GM12878 (cell line): Measurements from ENCODE around the gene GKN2. TPM values are rescaled to one million over a fixed set of nuclear protein-coding genes. Genes with fewer than 3 reads are reported as not detected.

Experiments
- ATAC-seq: fragments of 200-7000 bp; cut with Tn5 transposase; 3 replicates; pipeline ENCODE4 v1.9.1; 2020; ENCODE audit warnings: mild to moderate bottlenecking, moderate library complexity
- BruUV-seq: library from RNA; stranded (reverse); fragments of 400-500 nt; replicated peaks from 2 replicates; lab custom pipeline; 2021; lab: Mats Ljungman, UMichigan
- CTCF ChIA-PET: fragments of 300-600 bp; sonication (Branson Sonifier 250); formaldehyde crosslinking; extraction: SDS; loops from one replicate; lab custom pipeline; 2021; ENCODE audit warnings: inconsistent platforms; lab: Yijun Ruan, JAX
- POLR2A ChIA-PET: fragments of 350-600 bp; formaldehyde crosslinking; extraction: SDS; loops from one replicate; lab custom pipeline; 2021; ENCODE audit warnings: inconsistent platforms; lab: Charles Lee
- RAD21 ChIA-PET: fragments of 300-600 bp; sonication (Branson Sonifier 250); formaldehyde crosslinking; loops from one replicate; lab custom pipeline; 2023; ENCODE audit warnings: antibody characterized with exemption; ENCODE audit not compliant: unreplicated experiment; lab: Charles Lee
- SMC1A ChIA-PET: fragments of 300-600 bp; sonication (Branson Sonifier 250); formaldehyde crosslinking; loops from one replicate; lab custom pipeline; 2023; ENCODE audit not compliant: unreplicated experiment, uncharacterized antibody; lab: Charles Lee
- DNase-seq: peaks from one replicate; pipeline ENCODE4 v3.0.0-alpha.2; 2011; ENCODE audit warnings: low read depth, low spot score
- FAIRE-seq: peaks from 3 replicates; lab custom pipeline; 2011; peaks lifted over from hg19 to GRCh38; lab: Jason Lieb, UNC
- H2AFZ ChIP-seq: 2 replicates; pipeline ENCODE4 v1.6.0; 2011; ENCODE audit warnings: low read depth, low read length, control low read depth; ENCODE audit not compliant: control insufficient read depth
- H3K27ac ChIP-seq: 2 replicates; pipeline ENCODE4 v1.5.1; 2011; ENCODE audit warnings: control low read depth; ENCODE audit not compliant: control insufficient read depth, insufficient read depth
- H3K27me3 ChIP-seq, 2 experiments: replicated peaks in 1 of 2; 2 replicates each; pipeline versions ENCODE4 v1.6.0 to v1.6.1; 2011; ENCODE audit warnings: low read length in 1 of 2; ENCODE audit not compliant: control insufficient read depth in 2 of 2, insufficient read depth in 2 of 2
- H3K36me3 ChIP-seq, 2 experiments: 2 replicates each; pipeline ENCODE4 v1.5.1; 2011; ENCODE audit warnings: low read length in 1 of 2; ENCODE audit not compliant: control insufficient read depth in 2 of 2, insufficient read depth in 2 of 2
- H3K4me1 ChIP-seq: 2 replicates; pipeline ENCODE4 v1.6.1; 2011; ENCODE audit warnings: mild to moderate bottlenecking, low read length, moderate library complexity, mixed read lengths; ENCODE audit not compliant: control insufficient read depth, insufficient read depth
- H3K4me2 ChIP-seq: 2 replicates; pipeline ENCODE4 v1.6.0; 2011; ENCODE audit warnings: control low read depth; ENCODE audit not compliant: control insufficient read depth, insufficient read depth
- H3K4me3 ChIP-seq: fragments of 200-600 bp; sonication (generic); 2 replicates; pipeline ENCODE4 v1.5.1; 2016
- H3K79me2 ChIP-seq: 2 replicates; pipeline ENCODE4 v1.6.0; 2011; ENCODE audit warnings: low read length; ENCODE audit not compliant: control insufficient read depth, insufficient read depth
- H3K9ac ChIP-seq: 2 replicates; pipeline ENCODE4 v1.8.0; 2011; ENCODE audit warnings: low read length, control low read depth, mixed read lengths; ENCODE audit not compliant: control insufficient read depth, insufficient read depth
- H3K9me3 ChIP-seq: replicated peaks from 3 replicates; pipeline ENCODE4 v1.5.1; 2011; ENCODE audit warnings: mild to moderate bottlenecking, low read length; ENCODE audit not compliant: control insufficient read depth, insufficient read depth
- H4K20me1 ChIP-seq: 2 replicates; pipeline ENCODE4 v1.6.0; 2011; ENCODE audit not compliant: control insufficient read depth, insufficient read depth
- CBFB ChIP-seq: IDR thresholded peaks from 2 replicates; pipeline ENCODE4 v1.6.1; 2016; ENCODE audit warnings: antibody characterized with exemption, low read depth
- CREM ChIP-seq: IDR thresholded peaks from 2 replicates; pipeline ENCODE4 v1.6.1; 2014; ENCODE audit warnings: antibody characterized with exemption, low read depth
- ESRRA ChIP-seq: IDR thresholded peaks from 2 replicates; pipeline ENCODE4 v1.6.1; 2012; ENCODE audit warnings: mild to moderate bottlenecking, low read length, improper control_type of control experiment
- IKZF1 ChIP-seq: fragments of 450-650 bp; conservative IDR thresholded peaks from 2 replicates; pipeline ENCODE4 v1.6.1; 2017; ENCODE audit warnings: antibody characterized with exemption, mild to moderate bottlenecking
- MXI1 ChIP-seq: fragments of 150-350 bp; IDR thresholded peaks from 2 replicates; pipeline ENCODE4 v1.6.1; 2011; ENCODE audit warnings: low read depth, mild to moderate bottlenecking, inconsistent platforms, low read length, improper control_type of control experiment
- NFYA ChIP-seq: IDR thresholded peaks from 2 replicates; pipeline ENCODE4 v1.6.1; 2011; ENCODE audit warnings: low read depth, mild to moderate bottlenecking, low read length, improper control_type of control experiment, borderline replicate concordance
- NKRF ChIP-seq: fragments of 450-650 bp; conservative IDR thresholded peaks from 2 replicates; pipeline ENCODE4 v1.6.1; 2017; ENCODE audit warnings: mild to moderate bottlenecking, moderate library complexity
- NR2C2 ChIP-seq: IDR thresholded peaks from 2 replicates; pipeline ENCODE4 v1.6.1; 2011; ENCODE audit warnings: borderline replicate concordance, low read depth; ENCODE audit not compliant: control insufficient read depth, insufficient read length
- PML ChIP-seq: IDR thresholded peaks from 2 replicates; pipeline ENCODE4 v1.6.1; 2012; ENCODE audit warnings: low read length, inconsistent platforms
- RUNX3 ChIP-seq: IDR thresholded peaks from 2 replicates; pipeline ENCODE4 v1.6.1; 2012; ENCODE audit warnings: low read length, inconsistent platforms
- SPI1 ChIP-seq: IDR thresholded peaks from 2 replicates; pipeline ENCODE4 v1.6.1; 2011; ENCODE audit warnings: low read depth, mild to moderate bottlenecking, low read length, moderate library complexity, borderline replicate concordance; ENCODE audit not compliant: insufficient read depth
- TAF1 ChIP-seq: IDR thresholded peaks from 2 replicates; pipeline ENCODE4 v1.6.1; 2011; ENCODE audit warnings: mild to moderate bottlenecking, low read depth, low read length, borderline replicate concordance
- TCF12 ChIP-seq: IDR thresholded peaks from 2 replicates; pipeline ENCODE4 v1.6.1; 2011; ENCODE audit warnings: low read depth, mild to moderate bottlenecking, low read length
- YBX1 ChIP-seq: fragments of 450-650 bp; IDR thresholded peaks from 2 replicates; pipeline ENCODE4 v1.6.1; 2016; ENCODE audit warnings: antibody characterized with exemption
- ZBTB11 ChIP-seq: fragments of 450-650 bp; formaldehyde crosslinking; IDR thresholded peaks from 2 replicates; pipeline ENCODE4 v1.5.0; 2022; ENCODE audit warnings: mild to moderate bottlenecking, missing genetic modification characterization
- WGBS: methylation state at CpG from one replicate; pipeline ENCODE4 v1.1.6; 2016; ENCODE audit warnings: low lambda C conversion rate; ENCODE audit not compliant: insufficient replicate concordance, insufficient coverage; ENCODE audit errors: missing lambda C conversion rate; 5-methylcytosine and 5-hydroxymethylcytosine counted together
- in situ Hi-C: fragments of 300-500 bp; cut with MboI; formaldehyde crosslinking; loops from 9 replicates; pipeline ENCODE4 v1.14.3; 2018; ENCODE audit warnings: mixed read lengths
- intact Hi-C: fragments of 100-400 bp; cut with micrococcal nuclease; formaldehyde crosslinking; loops from one replicate; pipeline ENCODE4 v1.14.2; 2022; ENCODE audit not compliant: unreplicated experiment
- polyA plus RNA-seq, 11 experiments: library from polyadenylated mRNA; depleted of rRNA in 4 of 11; unstranded in 6 of 11; stranded (reverse) in 5 of 11; fragments of >200 nt; fragmentation: Nextera tagmentation in 4 of 11; fragmentation: Illumina TruSeq in 1 of 11; extraction: Ambion mirVana in 4 of 11; extraction: Trizol in 1 of 11; gene quantifications; 1 replicate in 1 of 11; 2 replicates in 10 of 11; pipeline versions ENCODE4 v1.2.1 to v1.2.3, GENCODE V29; 2011 to 2016; ENCODE audit warnings: inconsistent platforms in 2 of 11, missing spikeins in 2 of 11, low read depth in 1 of 11
- total RNA-seq, 4 experiments: library from RNA; depleted of rRNA in 3 of 4; stranded (reverse); fragments of >200 nt in 3 of 4; fragmentation: Illumina TruSeq in 1 of 4; extraction: Trizol in 1 of 4; gene quantifications; 2 replicates each; pipeline versions ENCODE4 v1.2.1 to v1.2.3, GENCODE V29; 2013 to 2021
- TF ChIP-seq, protein P1 (sequence below): IDR thresholded peaks from 2 replicates; pipeline ENCODE4 v1.6.1; 2012; ENCODE audit warnings: low read depth, low read length, improper control_type of control experiment

GKN2 gene
- total and polyA plus RNA-seq, 10 of the 15 experiments (the other 5 are each of a cell fraction or from before 2014, with no cell fraction given): not detected

DNA sequence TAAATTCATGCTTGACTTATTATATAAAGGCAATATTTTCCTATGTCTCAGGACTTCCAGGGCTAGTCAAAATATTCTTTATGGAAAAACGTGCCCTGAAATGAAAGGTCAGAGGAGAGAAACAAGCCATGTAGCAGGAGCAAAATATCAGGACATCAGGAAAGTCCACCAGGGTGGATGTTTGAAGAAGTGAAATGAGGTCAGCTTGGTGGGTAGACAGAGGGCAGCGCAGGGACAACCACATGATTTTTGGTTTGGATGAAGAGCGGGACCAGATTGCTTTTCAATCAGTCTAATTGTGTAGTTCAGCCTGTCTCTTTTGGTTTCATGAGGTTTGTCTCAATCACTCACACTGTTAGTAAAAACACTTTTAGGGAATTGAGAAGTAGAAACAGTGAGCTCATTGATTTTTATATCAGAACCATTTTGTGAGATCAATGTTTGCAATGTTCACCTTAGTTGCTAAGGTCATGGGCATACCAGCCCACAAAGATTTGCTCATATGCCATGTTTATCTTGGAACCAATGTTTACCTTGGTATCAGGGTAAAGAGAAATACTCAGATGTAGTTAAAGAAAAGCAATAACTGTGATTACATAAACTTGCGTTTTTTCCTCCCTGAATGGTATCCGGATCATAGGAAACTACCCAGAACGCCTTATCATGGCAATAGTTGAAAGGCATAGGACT is 32.1 kb downstream of the GKN2 start:
- Histone ChIP-seq H3K27me3 (peaks cover 0 to 2% of the 10 kb centered on the region in 2 experiments; a peak in 2 of 4 replicates), H3K4me1 (no peaks in the 10 kb centered on the region), H3K4me3 (no peak overlapping the region), H3K27ac (no peak overlapping the region), H3K79me2 (no peaks in the 10 kb centered on the region), H3K9ac (no peak overlapping the region), H4K20me1 (no peaks in the 10 kb centered on the region), H3K4me2 (no peak overlapping the region), H2AFZ (no peak overlapping the region), H3K36me3 (no peaks in the 10 kb centered on the region), H3K9me3 (no peaks in the 10 kb centered on the region)
- no TSS peak for BruUV-seq
- CTCF ChIA-PET: no interaction called here
- intact Hi-C loops: no loop called here
- FAIRE-seq: no peak
- in situ Hi-C loops: loop anchor here (5.0 kb wide), 1 partner anchor 213 kb away; no protein-coding TSS in a partner anchor
- DNase-seq: no peak
- SMC1A ChIA-PET: interaction anchor here (1.8 kb wide), 1 partner anchor 13 kb away, joined by 6 read pairs; no protein-coding TSS in a partner anchor
- RAD21 ChIA-PET: no interaction called here
- 39% methylated on average over 6 of the region's 6 CpGs for WGBS
- TF ChIP-seq CBFB: no peak
- TF ChIP-seq, protein P1, sequence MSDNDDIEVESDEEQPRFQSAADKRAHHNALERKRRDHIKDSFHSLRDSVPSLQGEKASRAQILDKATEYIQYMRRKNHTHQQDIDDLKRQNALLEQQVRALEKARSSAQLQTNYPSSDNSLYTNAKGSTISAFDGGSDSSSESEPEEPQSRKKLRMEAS: no peak
- no peak for TF ChIP-seq ZBTB11 (CRISPR knock-in tag)
- no peak for TF ChIP-seq IKZF1
- no peak for TF ChIP-seq NKRF
- TF ChIP-seq ESRRA: no peak
- TF ChIP-seq CREM: no peak
- no peak for TF ChIP-seq MXI1
- no peak for TF ChIP-seq SPI1
- TF ChIP-seq PML: no peak
- no peak for TF ChIP-seq YBX1
- TF ChIP-seq NFYA: no peak
- no peak for TF ChIP-seq TCF12
- no peak for TF ChIP-seq TAF1
- no peak for TF ChIP-seq RUNX3
- no peak for TF ChIP-seq NR2C2
- no peak for ATAC-seq
- POLR2A ChIA-PET: no interaction called here
